Measurements from ENCODE around the gene APLP1.
A peak's percentile ranks its signal among the peaks of the same experiment; 100 is the strongest.
"Not testable (repeated sequence)": the region's sequence is repeated elsewhere in the genome, so short reads cannot be mapped to it uniquely, and the experiment has no call there.

The APLP1 gene

GRCh38 chr19:35868172-35868822 is at the start of gene APLP1:
Gene APLP1 (plus strand): TSS chr19:35868574. CDS start chr19:35868637, 63 bp downstream.
- DNase-seq (ENCODE audit: low read depth), result peak; percentile 47

- no peak for DNase-seq (ENCODE audit: low read depth)
Measured at GRCh38 chr19:35822579-35822978, 45.8 kb upstream of the APLP1 start.

GRCh38 chr19:35824150-35824549 is 44.2 kb upstream of the APLP1 start:
- no peak for DNase-seq (ENCODE audit: low read depth)

GRCh38 chr19:35828692-35829301 is 39.6 kb upstream of the APLP1 start:
- peak; percentile 41 for DNase-seq (ENCODE audit: low read depth)

- DNase-seq (ENCODE audit: low read depth), result no peak
Measured at GRCh38 chr19:35830986-35831385, 37.4 kb upstream of the APLP1 start.

GRCh38 chr19:35832054-35832453 is 36.3 kb upstream of the APLP1 start:
- no peak for DNase-seq (ENCODE audit: low read depth)

- no peak for DNase-seq (ENCODE audit: low read depth)
Measured at GRCh38 chr19:35833972-35834371, 34.4 kb upstream of the APLP1 start.

GRCh38 chr19:35836096-35836495 is 32.3 kb upstream of the APLP1 start:
- DNase-seq (ENCODE audit: low read depth), result not testable (repeated sequence)

- DNase-seq (ENCODE audit: low read depth), result no peak
Measured at GRCh38 chr19:35841961-35842595, 26.3 kb upstream of the APLP1 start.

GRCh38 chr19:35842666-35843272 is 25.6 kb upstream of the APLP1 start:
- no peak for DNase-seq (ENCODE audit: low read depth)

GRCh38 chr19:35843676-35844481 is 24.5 kb upstream of the APLP1 start:
- no peak for DNase-seq (ENCODE audit: low read depth)

- no peak for DNase-seq (ENCODE audit: low read depth)
Measured at GRCh38 chr19:35844482-35845214, 23.7 kb upstream of the APLP1 start.

GRCh38 chr19:35845215-35846037 is 22.9 kb upstream of the APLP1 start:
- no peak for DNase-seq (ENCODE audit: low read depth)

GRCh38 chr19:35846038-35846668 is 22.2 kb upstream of the APLP1 start:
- no peak for DNase-seq (ENCODE audit: low read depth)

GRCh38 chr19:35847911-35848310 is 20.5 kb upstream of the APLP1 start:
- DNase-seq (ENCODE audit: low read depth), result no peak

GRCh38 chr19:35848486-35848885 is 19.9 kb upstream of the APLP1 start:
- no peak for DNase-seq (ENCODE audit: low read depth)

- no peak for DNase-seq (ENCODE audit: low read depth)
Measured at GRCh38 chr19:35848919-35849505, 19.4 kb upstream of the APLP1 start.

- no peak for DNase-seq (ENCODE audit: low read depth)
Measured at GRCh38 chr19:35851213-35852028, 17.0 kb upstream of the APLP1 start.
